SK-N-SH (cell line): ENCODE measurements around the gene TNNT2. TPM values are rescaled to one million over a fixed set of nuclear protein-coding genes. Genes with fewer than 3 reads are reported as not detected.

Experiments used
- CTCF ChIA-PET: fragments of 300-600, 350-600 bp; formaldehyde crosslinking; extraction: SDS; loops from one replicate; lab custom pipeline; 2021; lab: Yijun Ruan, JAX
- POLR2A ChIA-PET: fragments of 350-600 bp; sonication (Branson Sonifier 250); formaldehyde crosslinking; extraction: SDS; loops from one replicate; lab custom pipeline; 2020; ENCODE audit warnings: antibody characterized with exemption, inconsistent platforms; lab: Yijun Ruan, JAX
- DNase-seq: peaks from one replicate; pipeline ENCODE4 v3.0.0; 2012
- H2AFZ ChIP-seq: fragments of 200-600 bp; sonication (generic); 2 replicates; pipeline ENCODE4 v1.8.1; 2016; ENCODE audit warnings: antibody characterized with exemption, mild to moderate bottlenecking, low read depth
- H3F3A ChIP-seq: fragments of 200-600 bp; sonication (generic); replicated peaks from 2 replicates; pipeline ENCODE3; 2016; ENCODE audit warnings: antibody characterized with exemption, mild to moderate bottlenecking; ENCODE audit not compliant: insufficient read depth
- H3K27ac ChIP-seq, 2 experiments: fragments of 200-500 bp in 1 of 2; fragments of 200-600 bp in 1 of 2; sonication (Bioruptor generic) in 1 of 2; sonication (generic), shearing (Covaris generic) in 1 of 2; 2 replicates each; pipeline versions ENCODE4 v1.5.1 to v1.6.1; 2014 to 2016; ENCODE audit warnings: low read depth in 2 of 2, inconsistent platforms in 1 of 2, low read length in 1 of 2, mild to moderate bottlenecking in 1 of 2, mixed read lengths in 1 of 2
- H3K27me3 ChIP-seq: fragments of 200-600 bp; sonication (generic), shearing (Covaris generic); 2 replicates; pipeline ENCODE4 v1.6.1; 2016; ENCODE audit warnings: mixed run types; ENCODE audit not compliant: insufficient read depth
- H3K36me3 ChIP-seq, 2 experiments: fragments of 200-500 bp in 1 of 2; fragments of 200-600 bp in 1 of 2; sonication (Bioruptor generic) in 1 of 2; sonication (generic) in 1 of 2; replicated peaks in 1 of 2; 2 replicates each; pipeline versions ENCODE3 to v1.5.1; 2014 to 2016; ENCODE audit warnings: low read length in 1 of 2, mild to moderate bottlenecking in 1 of 2; ENCODE audit not compliant: insufficient read depth in 2 of 2, control insufficient read depth in 1 of 2
- H3K4me1 ChIP-seq, 2 experiments: fragments of 200-500 bp in 1 of 2; fragments of 200-600 bp in 1 of 2; sonication (Bioruptor generic) in 1 of 2; sonication (generic), shearing (Covaris generic) in 1 of 2; 2 replicates each; pipeline versions ENCODE4 v1.5.1 to v1.6.1; 2014 to 2016; ENCODE audit warnings: low read depth in 1 of 2, low read length in 1 of 2, mixed run types in 1 of 2; ENCODE audit not compliant: insufficient read depth in 2 of 2, control insufficient read depth in 1 of 2
- H3K4me2 ChIP-seq: fragments of 200-600 bp; sonication (generic), shearing (Covaris generic); 2 replicates; pipeline ENCODE4 v1.6.1; 2017; ENCODE audit warnings: mixed run types
- H3K4me3 ChIP-seq, 2 experiments: fragments of 200-500 bp in 1 of 2; fragments of 200-600 bp in 1 of 2; sonication (Bioruptor generic) in 1 of 2; sonication (generic), shearing (Covaris generic) in 1 of 2; 2 replicates each; pipeline versions ENCODE4 v1.5.1 to v1.8.1; 2014 to 2016; ENCODE audit warnings: low read depth in 2 of 2, inconsistent platforms in 1 of 2, low read length in 1 of 2, mild to moderate bottlenecking in 1 of 2, mixed read lengths in 1 of 2, moderate library complexity in 1 of 2
- H3K79me2 ChIP-seq: fragments of 200-600 bp; sonication (generic); 2 replicates; pipeline ENCODE4 v1.8.1; 2017; ENCODE audit warnings: mild to moderate bottlenecking; ENCODE audit not compliant: insufficient read depth
- H3K9ac ChIP-seq: fragments of 200-600 bp; sonication (generic); 2 replicates; pipeline ENCODE4 v1.6.1; 2017; ENCODE audit warnings: mixed run types
- H3K9me2 ChIP-seq: fragments of 200-600 bp; sonication (generic); 2 replicates; pipeline ENCODE4 v1.6.1; 2017; ENCODE audit warnings: mixed run types
- H3K9me3 ChIP-seq: fragments of 200-600 bp; sonication (generic); 2 replicates; pipeline ENCODE4 v1.6.1; 2017; ENCODE audit warnings: mixed run types, mild to moderate bottlenecking, moderate library complexity
- H4K20me1 ChIP-seq: fragments of 200-600 bp; sonication (generic); 2 replicates; pipeline ENCODE4 v1.6.1; 2017; ENCODE audit warnings: mild to moderate bottlenecking, mixed run types; ENCODE audit not compliant: insufficient read depth
- CTCF ChIP-seq: fragments of 200-600 bp; sonication (generic); IDR thresholded peaks from 2 replicates; pipeline ENCODE4 v1.6.1; 2017; ENCODE audit warnings: antibody characterized with exemption, mild to moderate bottlenecking, moderate library complexity
- FOSL2 ChIP-seq: IDR thresholded peaks from 2 replicates; pipeline ENCODE4 v1.4.0; 2012; ENCODE audit warnings: low read depth, mild to moderate bottlenecking, moderate library complexity, borderline replicate concordance
- FOXM1 ChIP-seq: IDR thresholded peaks from 2 replicates; pipeline ENCODE4 v1.4.0; 2012; ENCODE audit warnings: low read depth, mild to moderate bottlenecking
- GATA2 ChIP-seq: sonication (generic); formaldehyde crosslinking; IDR thresholded peaks from 2 replicates; pipeline ENCODE4 v1.5.0; 2020; ENCODE audit warnings: mild to moderate bottlenecking, missing genetic modification reagents
- MEF2A ChIP-seq: IDR thresholded peaks from 2 replicates; pipeline ENCODE4 v1.4.0; 2012; ENCODE audit warnings: low read depth, borderline replicate concordance
- POLR2AphosphoS5 ChIP-seq: IDR thresholded peaks from 2 replicates; pipeline ENCODE4 v1.6.1; 2012; ENCODE audit warnings: low read depth, low read length
- RCOR1 ChIP-seq: fragments of 150-350 bp; IDR thresholded peaks from 2 replicates; pipeline ENCODE4 v1.6.1; 2017; ENCODE audit warnings: antibody characterized with exemption, low read length
- SMC3 ChIP-seq: IDR thresholded peaks from 2 replicates; pipeline ENCODE4 v1.6.1; 2012; ENCODE audit warnings: low read depth, low read length, improper control_type of control experiment
- YY1 ChIP-seq: IDR thresholded peaks from 2 replicates; pipeline ENCODE4 v1.4.0; 2012; ENCODE audit warnings: low read depth, mild to moderate bottlenecking
- WGBS: methylation state at CpG from one replicate; pipeline ENCODE4 v1.1.6; 2017; ENCODE audit warnings: low lambda C conversion rate; 5-methylcytosine and 5-hydroxymethylcytosine counted together
- polyA plus RNA-seq, 3 experiments: library from polyadenylated mRNA; depleted of rRNA; stranded (reverse); fragments of >200 nt; gene quantifications; 2 replicates each; pipeline ENCODE4 v1.2.3, GENCODE V29; 2012
- TF ChIP-seq, protein P1 (sequence below): fragments of 150-350 bp; IDR thresholded peaks from 2 replicates; pipeline ENCODE4 v1.6.1; 2017; ENCODE audit warnings: antibody characterized with exemption, low read length, low read depth, borderline replicate concordance

The TNNT2 gene
- polyA plus RNA-seq, 1 of the 3 experiments (the other 2 are of a cell fraction): 0.33 TPM

DNA sequence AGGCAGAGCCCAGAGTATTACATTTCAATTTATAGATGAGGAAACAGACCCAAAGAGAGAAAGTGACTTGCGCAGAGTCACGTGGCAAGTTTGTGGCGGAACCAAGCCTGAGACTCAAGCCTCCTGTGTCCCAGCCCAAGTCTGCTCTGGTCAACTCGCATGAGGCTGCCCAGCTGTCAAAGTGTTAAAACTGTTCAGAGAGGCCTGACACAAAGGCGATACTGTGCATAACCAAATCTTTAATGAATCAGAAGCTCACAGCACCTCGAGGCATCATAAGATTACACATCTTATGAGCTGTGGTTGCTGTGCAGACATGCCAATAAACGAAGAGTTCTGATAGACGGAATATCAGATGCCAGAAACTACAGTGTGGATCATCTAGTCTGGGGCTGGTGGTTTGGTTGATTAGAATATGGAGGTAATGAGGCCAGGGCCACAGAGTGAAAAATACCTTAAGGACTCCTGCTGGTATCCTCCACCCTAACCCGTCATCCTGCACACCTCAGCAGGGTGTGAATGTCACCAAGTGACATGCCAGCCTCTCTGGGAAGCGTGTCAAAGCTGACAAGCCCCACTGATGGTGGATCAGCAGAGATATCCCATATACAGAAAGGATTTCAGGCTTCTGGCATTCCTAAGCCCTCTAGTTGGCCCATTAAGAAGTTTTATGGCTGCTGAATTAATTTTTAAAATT lies 42.2 kb downstream of the TNNT2 start:
- H3K9ac ChIP-seq: no peak overlapping the region

GRCh38 chr1:201334325-201335173 lies 42.9 kb downstream of the TNNT2 start:
- peaks cover 0 to 9% of the 10 kb centered on the region in 2 experiments; a peak in 2 of 4 replicates for H3K4me1 ChIP-seq
- CTCF ChIA-PET: interaction anchor here (1.2 to 2.9 kb wide), 5 partner anchors 11 to 178 kb away, joined by 3 to 21 read pairs (median 3); no protein-coding TSS in a partner anchor
- H3K4me3 ChIP-seq: no peak overlapping the region
- H3F3A ChIP-seq: no peaks in the 10 kb centered on the region
- H3K9me3 ChIP-seq: no peaks in the 10 kb centered on the region
- H3K36me3 ChIP-seq: no peaks in the 10 kb centered on the region
- no peak for DNase-seq
- H3K9me2 ChIP-seq: no peaks in the 10 kb centered on the region
- WGBS: 58% methylated on average over 11 of the region's 11 CpGs
- H3K27ac ChIP-seq: no peak overlapping the region
- H2AFZ ChIP-seq: no peak overlapping the region
- POLR2A ChIA-PET: no interaction called here
- no peaks in the 10 kb centered on the region for H3K79me2 ChIP-seq
- H3K27me3 ChIP-seq: no peaks in the 10 kb centered on the region
- H3K4me2 ChIP-seq: no peak overlapping the region
- TF ChIP-seq CTCF (no peak), GATA2 (CRISPR knock-in tag) (no peak), SMC3 (no peak), YY1 (no peak), RCOR1 (no peak)
- TF ChIP-seq, protein P1, sequence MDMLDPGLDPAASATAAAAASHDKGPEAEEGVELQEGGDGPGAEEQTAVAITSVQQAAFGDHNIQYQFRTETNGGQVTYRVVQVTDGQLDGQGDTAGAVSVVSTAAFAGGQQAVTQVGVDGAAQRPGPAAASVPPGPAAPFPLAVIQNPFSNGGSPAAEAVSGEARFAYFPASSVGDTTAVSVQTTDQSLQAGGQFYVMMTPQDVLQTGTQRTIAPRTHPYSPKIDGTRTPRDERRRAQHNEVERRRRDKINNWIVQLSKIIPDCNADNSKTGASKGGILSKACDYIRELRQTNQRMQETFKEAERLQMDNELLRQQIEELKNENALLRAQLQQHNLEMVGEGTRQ: no peak
- H4K20me1 ChIP-seq: no peaks in the 10 kb centered on the region
- no peak overlapping the region for H3K9ac ChIP-seq

More for the DNA sequence above, 42.2 kb downstream of the TNNT2 start:
- TF ChIP-seq MEF2A: no peak
- TF ChIP-seq YY1: no peak
- no peak for TF ChIP-seq FOXM1
- no peak for TF ChIP-seq POLR2AphosphoS5
- no peak for TF ChIP-seq RCOR1
- TF ChIP-seq FOSL2: no peak
- TF ChIP-seq, all 33 proteins: peak for 0
- ChIA-PET POLR2A (no interaction called here), CTCF (interaction anchor here (1.3 to 2.9 kb wide), 4 partner anchors 11 to 81 kb away, joined by 3 to 21 read pairs (median 6); no protein-coding TSS in a partner anchor)
- Histone ChIP-seq H3K4me2 (no peak overlapping the region), H3F3A (no peaks in the 10 kb centered on the region), H3K27ac (no peak overlapping the region), H3K79me2 (no peaks in the 10 kb centered on the region), H3K9me3 (no peaks in the 10 kb centered on the region), H3K9me2 (no peaks in the 10 kb centered on the region), H3K36me3 (no peaks in the 10 kb centered on the region), H3K4me3 (no peak overlapping the region), H2AFZ (no peak overlapping the region), H4K20me1 (no peaks in the 10 kb centered on the region), H3K27me3 (no peaks in the 10 kb centered on the region), H3K4me1 (peaks cover 0 to 9% of the 10 kb centered on the region in 2 experiments; a peak in 3 of 4 replicates)
- WGBS: 63% methylated on average over 9 of the region's 10 CpGs
- DNase-seq: no peak
